DMS 273 (cell line): ENCODE results near the gene NF1.

ENCODE experiments used
- DNase-seq: peaks from one replicate; lab custom pipeline; 2025; ENCODE audit not compliant: unreplicated experiment; lab: John Stamatoyannopoulos, UW

Gene NF1

GRCh38 chr17:31418773-31419350, 324.1 kb downstream of the NF1 start:
- no peak for DNase-seq

GRCh38 chr17:31422443-31422842, 327.7 kb downstream of the NF1 start:
- DNase-seq, result no peak

GRCh38 chr17:31424944-31425281, 330.1 kb downstream of the NF1 start:
- no peak for DNase-seq

GRCh38 chr17:31425282-31426040, 330.7 kb downstream of the NF1 start:
- peak; percentile 89 for DNase-seq
